ENCODE data around the gene MED9.

The MED9 gene

DNA sequence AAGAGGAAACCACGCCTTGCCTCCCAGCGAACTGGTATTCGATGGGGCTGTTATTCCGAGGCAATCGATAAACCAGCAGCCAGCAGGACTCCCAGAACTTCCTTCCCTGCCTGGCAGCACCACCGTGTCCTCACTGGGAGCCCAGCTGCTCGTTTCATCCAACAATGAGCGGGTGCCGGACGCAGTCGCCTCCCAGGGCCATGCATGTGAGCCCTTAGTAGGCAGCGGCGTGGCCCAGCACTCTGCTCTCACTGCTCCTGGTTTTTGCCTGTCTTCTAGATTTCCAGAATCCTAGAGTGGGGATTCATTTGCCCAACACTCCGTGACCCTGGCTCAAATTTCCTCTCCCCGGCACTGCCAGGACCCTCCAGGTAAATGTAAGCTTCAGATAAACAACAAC, 48.5 kb downstream of the MED9 start:
- TF ChIP-seq CTCF (IDR thresholded peaks at IDR 0.05; ENCODE audit: low read length, missing control alignments) = no peak
- no peak overlapping the region for H3K4me3 ChIP-seq (replicated peaks; ENCODE audit: low read depth, low read length)
- no peak for DNase-seq (ENCODE audit: low read depth)

DNA sequence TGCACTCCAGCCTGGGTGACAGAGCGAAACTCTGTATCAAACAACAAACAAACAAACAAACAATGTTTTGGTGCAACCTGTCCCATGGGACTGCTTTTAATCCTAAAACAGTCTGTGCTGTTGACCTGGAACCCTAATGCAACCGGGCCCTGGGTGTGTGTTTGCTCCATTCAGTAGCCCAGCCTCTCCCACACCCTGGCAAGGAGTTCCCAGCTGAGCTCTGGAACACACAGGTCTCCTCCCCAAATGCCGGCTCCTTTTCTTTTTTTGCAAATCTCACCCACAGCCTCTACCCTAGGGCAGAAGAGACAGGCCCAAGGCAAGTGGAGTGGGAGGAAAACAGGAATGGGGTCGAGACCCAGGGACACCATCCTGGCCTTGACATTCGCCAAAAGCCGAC, 49.2 kb downstream of the MED9 start:
- no peak overlapping the region for H3K4me3 ChIP-seq (replicated peaks; ENCODE audit: low read depth, low read length)
- no peak for DNase-seq (ENCODE audit: low read depth)
- TF ChIP-seq CTCF (IDR thresholded peaks at IDR 0.05; ENCODE audit: low read length, missing control alignments) = no peak

- no peak for TF ChIP-seq CTCF (IDR thresholded peaks at IDR 0.05; ENCODE audit: low read length, missing control alignments)
- DNase-seq (ENCODE audit: low read depth) = no peak
- H3K4me3 ChIP-seq (replicated peaks; ENCODE audit: low read depth, low read length) = no peak overlapping the region
These were observed 49.6 kb downstream of the MED9 start for GRCh38 chr17:17526369-17526768.

DNA sequence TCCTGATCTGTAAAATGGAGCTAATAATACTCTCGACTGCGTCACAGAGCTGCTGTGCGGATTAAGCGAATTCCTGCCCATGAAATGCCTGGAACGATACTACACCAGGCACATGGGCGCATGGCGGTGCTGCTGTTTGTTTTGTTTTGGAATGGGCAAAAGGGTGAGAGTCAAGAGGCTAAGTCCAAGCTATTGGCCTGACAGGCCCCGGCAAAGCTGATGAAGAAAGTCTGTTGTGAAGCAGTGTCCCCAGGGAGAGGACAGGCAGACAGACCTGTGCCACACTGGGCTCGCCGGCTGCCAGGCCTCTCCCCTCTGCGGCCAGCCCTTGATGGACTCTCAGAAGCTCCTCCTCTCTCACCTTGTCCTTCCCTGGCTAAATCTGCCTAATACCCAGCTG, 50.7 kb downstream of the MED9 start:
- no peak for TF ChIP-seq CTCF (IDR thresholded peaks at IDR 0.05; ENCODE audit: low read length, missing control alignments)
- no peak overlapping the region for H3K4me3 ChIP-seq (replicated peaks; ENCODE audit: low read depth, low read length)
- DNase-seq (ENCODE audit: low read depth) = no peak

DNA sequence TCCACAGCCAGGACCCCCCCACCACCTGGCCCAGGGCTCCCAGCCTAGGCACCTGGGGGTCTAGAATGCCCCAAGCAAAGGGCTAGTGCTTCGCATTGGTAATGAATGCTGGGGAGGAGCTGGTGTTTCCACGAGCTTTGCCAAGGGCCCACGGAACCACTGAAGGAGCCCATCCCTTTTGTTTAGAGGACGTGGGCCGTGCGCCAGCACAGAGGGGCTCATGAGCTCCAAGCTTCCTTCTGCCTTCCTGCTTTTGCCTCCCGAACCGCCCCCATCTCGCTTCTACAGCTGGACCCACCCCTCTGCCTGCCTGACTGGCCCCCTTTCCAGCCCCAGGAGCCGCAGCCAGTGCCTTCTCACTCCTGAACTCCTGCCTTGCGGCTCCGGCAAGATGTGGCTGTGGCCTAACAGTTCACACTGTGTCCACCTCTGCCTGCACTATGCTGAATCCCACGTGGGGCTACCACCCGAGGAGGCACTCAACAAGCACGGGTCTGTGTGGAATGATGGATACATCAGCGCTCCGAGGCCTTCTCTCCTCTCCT, 51.2 kb downstream of the MED9 start:
- no peak overlapping the region for H3K4me3 ChIP-seq (replicated peaks; ENCODE audit: low read depth, low read length)
- DNase-seq (ENCODE audit: low read depth) = no peak
- no peak for TF ChIP-seq CTCF (IDR thresholded peaks at IDR 0.05; ENCODE audit: low read length, missing control alignments)

- H3K4me3 ChIP-seq (replicated peaks; ENCODE audit: low read depth, low read length) = no peak overlapping the region
- no peak for TF ChIP-seq CTCF (IDR thresholded peaks at IDR 0.05; ENCODE audit: low read length, missing control alignments)
These were observed 52.2 kb downstream of the MED9 start for GRCh38 chr17:17528696-17529652.

More at GRCh38 chr17:17528696-17529652, 52.2 kb downstream of the MED9 start:
- no peak for DNase-seq (ENCODE audit: low read depth)

Data from fibroblast of pulmonary artery (primary cell).